ENCODE results near the gene EIF5.

GRCh38 chr14:103284574-103285467, 49.2 kb upstream of the EIF5 start:
- no peak for TF ChIP-seq CTCF (IDR thresholded peaks at IDR 0.05; ENCODE audit: low read depth, low read length, poor library complexity, severe bottlenecking)
- TF ChIP-seq EZH2phosphoT487 (IDR thresholded peaks at IDR 0.05; ENCODE audit: borderline replicate concordance, low read length), result no peak
